Activated naive CD4-positive, alpha-beta T cell treated with anti-CD3 and anti-CD28 coated beads, Interleukin-2, amount 50 U/mL, for 24 hours (primary cell): ENCODE data around the gene UBE4B.
"Not testable (repeated sequence)": the region's sequence is repeated elsewhere in the genome, so short reads cannot be mapped to it uniquely, and the experiment has no call there.

Experiments used
- H3K27ac Mint-ChIP-seq: one replicate; pipeline ENCODE4 v1.8.0; 2021; ENCODE audit warnings: mild to moderate bottlenecking, mixed read lengths
- H3K27me3 Mint-ChIP-seq: one replicate; pipeline ENCODE4 v1.8.0; 2021; ENCODE audit warnings: mixed read lengths
- H3K36me3 Mint-ChIP-seq: one replicate; pipeline ENCODE4 v1.8.0; 2021; ENCODE audit warnings: mixed read lengths
- H3K4me1 Mint-ChIP-seq: one replicate; pipeline ENCODE4 v1.8.0; 2021; ENCODE audit warnings: mixed read lengths
- H3K4me3 Mint-ChIP-seq: one replicate; pipeline ENCODE4 v1.8.0; 2021; ENCODE audit warnings: mild to moderate bottlenecking, mixed read lengths
- H3K9me3 Mint-ChIP-seq: one replicate; pipeline ENCODE4 v1.8.0; 2021; ENCODE audit warnings: mixed read lengths

The UBE4B gene

GRCh38 chr1:10032590-10033358 is at the start of gene UBE4B:
UBE4B (plus strand) TSS chr1:10032958; CDS start chr1:10033671, 713 bp downstream.
- peak within 1 kb of the TSS; percentile 89 for H3K27ac Mint-ChIP-seq
- no peaks in the 10 kb centered on the region for H3K9me3 Mint-ChIP-seq
- peaks cover 18% of the 10 kb centered on the region for H3K4me1 Mint-ChIP-seq
- no peaks in the 10 kb centered on the region for H3K36me3 Mint-ChIP-seq
- H3K4me3 Mint-ChIP-seq = peak within 1 kb of the TSS; percentile 88
- no peaks in the 10 kb centered on the region for H3K27me3 Mint-ChIP-seq

- no peak overlapping the region for H3K4me3 Mint-ChIP-seq
- no peak overlapping the region for H3K27ac Mint-ChIP-seq
- H3K36me3 Mint-ChIP-seq = peaks cover 1% of the 10 kb centered on the region
- H3K9me3 Mint-ChIP-seq = no peaks in the 10 kb centered on the region
- no peaks in the 10 kb centered on the region for H3K4me1 Mint-ChIP-seq
- H3K27me3 Mint-ChIP-seq = no peaks in the 10 kb centered on the region
These were observed 48.5 kb upstream of the UBE4B start for GRCh38 chr1:9984253-9984652.

GRCh38 chr1:9985001-9985400 is 47.8 kb upstream of the UBE4B start:
- H3K36me3 Mint-ChIP-seq = peaks cover 1% of the 10 kb centered on the region
- H3K27ac Mint-ChIP-seq = no peak overlapping the region
- H3K9me3 Mint-ChIP-seq = no peaks in the 10 kb centered on the region
- no peaks in the 10 kb centered on the region for H3K4me1 Mint-ChIP-seq
- H3K4me3 Mint-ChIP-seq = no peak overlapping the region
- no peaks in the 10 kb centered on the region for H3K27me3 Mint-ChIP-seq

- Mint-ChIP-seq H3K27ac (no peak overlapping the region), H3K4me3 (no peak overlapping the region), H3K36me3 (no peaks in the 10 kb centered on the region), H3K4me1 (no peaks in the 10 kb centered on the region), H3K27me3 (peaks cover 6% of the 10 kb centered on the region), H3K9me3 (no peaks in the 10 kb centered on the region)
These were observed 43.0 kb upstream of the UBE4B start for GRCh38 chr1:9989773-9990172.

GRCh38 chr1:9990944-9991343 is 41.8 kb upstream of the UBE4B start:
- Mint-ChIP-seq H3K27ac (no peak overlapping the region), H3K4me3 (no peak overlapping the region), H3K36me3 (no peaks in the 10 kb centered on the region), H3K4me1 (no peaks in the 10 kb centered on the region), H3K9me3 (no peaks in the 10 kb centered on the region), H3K27me3 (peaks cover 6% of the 10 kb centered on the region)

- no peak overlapping the region for H3K27ac Mint-ChIP-seq
- no peaks in the 10 kb centered on the region for H3K9me3 Mint-ChIP-seq
- H3K36me3 Mint-ChIP-seq = no peaks in the 10 kb centered on the region
- no peak overlapping the region for H3K4me3 Mint-ChIP-seq
- H3K27me3 Mint-ChIP-seq = peaks cover 12% of the 10 kb centered on the region
- peaks cover 6% of the 10 kb centered on the region for H3K4me1 Mint-ChIP-seq
These were observed 39.8 kb upstream of the UBE4B start for GRCh38 chr1:9992910-9993309.

GRCh38 chr1:9993561-9994075 is 39.1 kb upstream of the UBE4B start:
- Mint-ChIP-seq H3K4me1 (peaks cover 6% of the 10 kb centered on the region), H3K9me3 (no peaks in the 10 kb centered on the region), H3K36me3 (no peaks in the 10 kb centered on the region), H3K27me3 (peaks cover 16% of the 10 kb centered on the region), H3K27ac (no peak overlapping the region), H3K4me3 (no peak overlapping the region)

- peaks cover 26% of the 10 kb centered on the region for H3K27me3 Mint-ChIP-seq
- H3K9me3 Mint-ChIP-seq = no peaks in the 10 kb centered on the region
- H3K27ac Mint-ChIP-seq = no peak within 1 kb of the TSS
- peak within 1 kb of the TSS; percentile 87 for H3K4me3 Mint-ChIP-seq
- H3K36me3 Mint-ChIP-seq = no peaks in the 10 kb centered on the region
- peaks cover 6% of the 10 kb centered on the region for H3K4me1 Mint-ChIP-seq
These were observed 35.9 kb upstream of the UBE4B start, which contains the start of gene RBP7 for GRCh38 chr1:9996624-9997582. RBP7 (plus strand) TSS chr1:9997228; CDS start chr1:9997259, 31 bp downstream.

- Mint-ChIP-seq H3K4me1 (peaks cover 6% of the 10 kb centered on the region), H3K4me3 (no peak overlapping the region), H3K27me3 (peaks cover 20% of the 10 kb centered on the region), H3K9me3 (no peaks in the 10 kb centered on the region), H3K27ac (no peak overlapping the region), H3K36me3 (no peaks in the 10 kb centered on the region)
These were observed 31.6 kb upstream of the UBE4B start for GRCh38 chr1:10001016-10001665.

- H3K4me1 Mint-ChIP-seq, H3K27me3 Mint-ChIP-seq, H3K27ac Mint-ChIP-seq, H3K36me3 Mint-ChIP-seq, H3K4me3 Mint-ChIP-seq, H3K9me3 Mint-ChIP-seq: not testable (repeated sequence)
These were observed 27.5 kb upstream of the UBE4B start for GRCh38 chr1:10005248-10005647.

GRCh38 chr1:10007169-10007568 is 25.6 kb upstream of the UBE4B start:
- Mint-ChIP-seq H3K36me3 (no peaks in the 10 kb centered on the region), H3K4me3 (no peak overlapping the region), H3K27me3 (no peaks in the 10 kb centered on the region), H3K27ac (no peak overlapping the region), H3K9me3 (no peaks in the 10 kb centered on the region), H3K4me1 (no peaks in the 10 kb centered on the region)

GRCh38 chr1:10014016-10014415 is 18.7 kb upstream of the UBE4B start:
- no peaks in the 10 kb centered on the region for H3K9me3 Mint-ChIP-seq
- H3K27me3 Mint-ChIP-seq = no peaks in the 10 kb centered on the region
- H3K36me3 Mint-ChIP-seq = no peaks in the 10 kb centered on the region
- H3K4me3 Mint-ChIP-seq = no peak overlapping the region
- H3K27ac Mint-ChIP-seq = no peak overlapping the region
- H3K4me1 Mint-ChIP-seq = no peaks in the 10 kb centered on the region

GRCh38 chr1:10019561-10019960 is 13.2 kb upstream of the UBE4B start:
- no peak overlapping the region for H3K4me3 Mint-ChIP-seq
- H3K27ac Mint-ChIP-seq = no peak overlapping the region
- no peaks in the 10 kb centered on the region for H3K4me1 Mint-ChIP-seq
- H3K9me3 Mint-ChIP-seq = no peaks in the 10 kb centered on the region
- no peaks in the 10 kb centered on the region for H3K27me3 Mint-ChIP-seq
- H3K36me3 Mint-ChIP-seq = no peaks in the 10 kb centered on the region

GRCh38 chr1:10020086-10020485 is 12.7 kb upstream of the UBE4B start:
- no peaks in the 10 kb centered on the region for H3K27me3 Mint-ChIP-seq
- H3K4me1 Mint-ChIP-seq = no peaks in the 10 kb centered on the region
- no peaks in the 10 kb centered on the region for H3K9me3 Mint-ChIP-seq
- no peak overlapping the region for H3K4me3 Mint-ChIP-seq
- H3K27ac Mint-ChIP-seq = no peak overlapping the region
- no peaks in the 10 kb centered on the region for H3K36me3 Mint-ChIP-seq

- H3K4me3 Mint-ChIP-seq, H3K36me3 Mint-ChIP-seq, H3K9me3 Mint-ChIP-seq, H3K27ac Mint-ChIP-seq, H3K27me3 Mint-ChIP-seq, H3K4me1 Mint-ChIP-seq: not testable (repeated sequence)
These were observed 12.1 kb upstream of the UBE4B start for GRCh38 chr1:10020678-10021077.
